SU-DHL-6 (cell line): ENCODE measurements around the gene POLR3G.

ENCODE experiments used
- CTCF ChIP-seq: fragments of 200-600 bp; sonication (generic); IDR thresholded peaks from one replicate; pipeline ENCODE4 v1.5.1; 2017; ENCODE audit warnings: antibody characterized with exemption, mild to moderate bottlenecking, low read length, moderate library complexity; ENCODE audit not compliant: insufficient read depth, poor library complexity, severe bottlenecking
- EZH2phosphoT487 ChIP-seq: fragments of 200-600 bp; sonication (generic), shearing (Covaris generic); conservative IDR thresholded peaks from 2 replicates; pipeline ENCODE4 v1.6.1; 2018; ENCODE audit warnings: mild to moderate bottlenecking, antibody characterized with exemption, low read length, moderate library complexity, mixed read lengths

- TF ChIP-seq CTCF (no peak), EZH2phosphoT487 (no peak)
Measured at GRCh38 chr5:90476391-90476790, 1.7 kb downstream of the POLR3G start.
